Astrocyte (in vitro differentiated cells and primary cell): ENCODE results near the gene C14orf119. TPM values are rescaled to one million over a fixed set of nuclear protein-coding genes. Genes with fewer than 3 reads are reported as not detected.

Experiments
- DNase-seq: peaks from one replicate; pipeline ENCODE4 v3.0.0-alpha.2; 2010; ENCODE audit warnings: low read depth
- FAIRE-seq: peaks from 2 replicates; lab custom pipeline; 2011; peaks lifted over from hg19 to GRCh38; lab: Jason Lieb, UNC
- H2AFZ ChIP-seq: 2 replicates; pipeline ENCODE4 v1.6.0; 2012; ENCODE audit warnings: low read depth, low read length, inconsistent platforms
- H3K27ac ChIP-seq: 2 replicates; pipeline ENCODE4 v1.5.1; 2011; ENCODE audit warnings: low read depth, low read length, inconsistent platforms
- H3K27me3 ChIP-seq: 2 replicates; pipeline ENCODE4 v1.6.0; 2011; ENCODE audit warnings: low read length, inconsistent platforms; ENCODE audit not compliant: insufficient read depth
- H3K36me3 ChIP-seq: 2 replicates; pipeline ENCODE4 v1.5.1; 2011; ENCODE audit warnings: low read length, inconsistent platforms; ENCODE audit not compliant: insufficient read depth
- H3K4me1 ChIP-seq: 2 replicates; pipeline ENCODE4 v1.5.1; 2011; ENCODE audit warnings: low read length, inconsistent platforms; ENCODE audit not compliant: insufficient read depth
- H3K4me2 ChIP-seq: 2 replicates; pipeline ENCODE4 v1.6.0; 2012; ENCODE audit warnings: low read length, inconsistent platforms
- H3K4me3 ChIP-seq: 2 replicates; pipeline ENCODE4 v1.5.1; 2011; ENCODE audit warnings: low read depth, mild to moderate bottlenecking, low read length, inconsistent platforms; ENCODE audit not compliant: insufficient read depth
- H3K79me2 ChIP-seq: 2 replicates; pipeline ENCODE4 v1.6.0; 2012; ENCODE audit warnings: mild to moderate bottlenecking, low read length, inconsistent platforms; ENCODE audit not compliant: insufficient read depth
- H3K9ac ChIP-seq: 2 replicates; pipeline ENCODE4 v1.6.0; 2012; ENCODE audit warnings: mild to moderate bottlenecking, low read length, inconsistent platforms
- H3K9me3 ChIP-seq: 2 replicates; pipeline ENCODE4 v1.5.1; 2012; ENCODE audit warnings: low read depth, mild to moderate bottlenecking, low read length, inconsistent platforms; ENCODE audit not compliant: insufficient read depth
- H4K20me1 ChIP-seq: 2 replicates; pipeline ENCODE4 v1.6.0; 2012; ENCODE audit warnings: low read length, inconsistent platforms; ENCODE audit not compliant: insufficient read depth
- H3K27ac Mint-ChIP-seq: one replicate; pipeline ENCODE4 v1.8.0; 2021; ENCODE audit warnings: mild to moderate bottlenecking, mixed read lengths; ENCODE audit not compliant: unreplicated experiment
- H3K27me3 Mint-ChIP-seq: one replicate; pipeline ENCODE4 v1.8.0; 2021; ENCODE audit warnings: low read depth, mixed read lengths; ENCODE audit not compliant: unreplicated experiment
- H3K36me3 Mint-ChIP-seq: one replicate; pipeline ENCODE4 v1.8.0; 2021; ENCODE audit warnings: low read depth, mixed read lengths; ENCODE audit not compliant: unreplicated experiment
- H3K4me1 Mint-ChIP-seq: one replicate; pipeline ENCODE4 v1.8.0; 2021; ENCODE audit warnings: low read depth, mixed read lengths; ENCODE audit not compliant: unreplicated experiment
- H3K4me3 Mint-ChIP-seq: one replicate; pipeline ENCODE4 v1.8.0; 2021; ENCODE audit warnings: mild to moderate bottlenecking, moderate library complexity, mixed read lengths; ENCODE audit not compliant: unreplicated experiment
- H3K9me3 Mint-ChIP-seq: one replicate; pipeline ENCODE4 v1.8.0; 2021; ENCODE audit warnings: mild to moderate bottlenecking, mixed read lengths; ENCODE audit not compliant: unreplicated experiment
- CTCF ChIP-seq: IDR thresholded peaks from 2 replicates; pipeline ENCODE4 v1.5.1; 2011; ENCODE audit warnings: low read depth, mild to moderate bottlenecking, inconsistent platforms, low read length, moderate library complexity; ENCODE audit not compliant: insufficient read depth
- EZH2 ChIP-seq: IDR thresholded peaks from 2 replicates; pipeline ENCODE4 v1.6.1; 2012; ENCODE audit warnings: mild to moderate bottlenecking, low read length, inconsistent platforms; ENCODE audit not compliant: insufficient read depth
- total RNA-seq: library from RNA; stranded (reverse); gene quantifications from 2 replicates; pipeline ENCODE4 v1.2.1, GENCODE V29; 2021

Gene C14orf119
- total RNA-seq, 1 donor from 2014 or later = 83.9 TPM

- Mint-ChIP-seq H3K4me3 (no peak overlapping the region), H3K27ac (no peak overlapping the region), H3K4me1 (peaks cover 11% of the 10 kb centered on the region), H3K9me3 (no peaks in the 10 kb centered on the region), H3K27me3 (peaks cover 3% of the 10 kb centered on the region), H3K36me3 (peaks cover 22% of the 10 kb centered on the region)
- Histone ChIP-seq H3K9ac (no peak overlapping the region), H3K36me3 (peaks cover 12% of the 10 kb centered on the region), H3K27ac (no peak overlapping the region), H3K4me3 (no peak overlapping the region), H3K4me1 (peaks cover under 1% of the 10 kb centered on the region), H2AFZ (no peak overlapping the region), H3K9me3 (no peaks in the 10 kb centered on the region), H3K27me3 (no peaks in the 10 kb centered on the region), H3K4me2 (no peak overlapping the region), H4K20me1 (peaks cover 43% of the 10 kb centered on the region), H3K79me2 (peaks cover 23% of the 10 kb centered on the region)
- DNase-seq (no peak), FAIRE-seq (no peak)
- TF ChIP-seq CTCF (no peak), EZH2 (no peak)
Measured at GRCh38 chr14:23101986-23102625, 6.8 kb downstream of the C14orf119 start.

DNA sequence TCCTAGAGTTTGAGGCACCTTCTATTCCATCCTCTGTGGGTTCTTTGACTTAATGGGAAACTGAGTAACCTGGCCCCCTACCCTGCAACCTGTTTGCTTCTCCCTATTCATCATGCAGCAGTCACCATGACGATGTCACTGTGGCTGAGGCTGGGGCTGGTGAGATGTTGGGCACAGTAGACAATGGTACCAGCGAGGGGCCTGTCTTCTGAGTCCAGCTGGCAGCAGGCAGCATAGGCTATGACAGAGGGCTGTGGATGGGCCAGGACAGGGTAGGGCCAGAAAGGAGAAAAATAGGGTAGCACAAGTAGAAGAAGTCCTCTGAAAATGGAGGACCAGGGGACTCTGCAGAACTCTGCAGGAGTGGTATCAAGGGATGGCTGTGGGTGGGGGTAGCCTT, 7.5 kb downstream of the C14orf119 start:
- Mint-ChIP-seq H3K4me3 (no peak overlapping the region), H3K36me3 (peaks cover 16% of the 10 kb centered on the region), H3K27me3 (peaks cover 3% of the 10 kb centered on the region), H3K27ac (no peak overlapping the region), H3K9me3 (no peaks in the 10 kb centered on the region), H3K4me1 (peaks cover 4% of the 10 kb centered on the region)
- no peak for FAIRE-seq
- H3K4me3 ChIP-seq = no peak overlapping the region
- H3K27me3 ChIP-seq = no peaks in the 10 kb centered on the region
- TF ChIP-seq CTCF (no peak), EZH2 (no peak)
- H3K9me3 ChIP-seq = no peaks in the 10 kb centered on the region
- peaks cover 36% of the 10 kb centered on the region for H4K20me1 ChIP-seq
- no peak overlapping the region for H2AFZ ChIP-seq
- H3K9ac ChIP-seq = no peak overlapping the region
- peaks cover 11% of the 10 kb centered on the region for H3K36me3 ChIP-seq
- H3K4me1 ChIP-seq = no peaks in the 10 kb centered on the region
- no peak overlapping the region for H3K4me2 ChIP-seq
- H3K27ac ChIP-seq = no peak overlapping the region
- DNase-seq = no peak
- peaks cover 16% of the 10 kb centered on the region for H3K79me2 ChIP-seq

GRCh38 chr14:23103581-23103980, 8.3 kb downstream of the C14orf119 start:
- no peaks in the 10 kb centered on the region for H3K9me3 ChIP-seq
- no peaks in the 10 kb centered on the region for H3K4me1 ChIP-seq
- no peaks in the 10 kb centered on the region for H3K27me3 ChIP-seq
- no peak overlapping the region for H3K4me3 Mint-ChIP-seq
- no peak overlapping the region for H3K27ac Mint-ChIP-seq
- H3K4me1 Mint-ChIP-seq = no peaks in the 10 kb centered on the region
- H3K9me3 Mint-ChIP-seq = no peaks in the 10 kb centered on the region
- no peak overlapping the region for H3K4me3 ChIP-seq
- no peak overlapping the region for H3K9ac ChIP-seq
- no peak overlapping the region for H3K4me2 ChIP-seq
- H3K79me2 ChIP-seq = peaks cover 8% of the 10 kb centered on the region
- no peak for DNase-seq
- H3K27ac ChIP-seq = no peak overlapping the region
- FAIRE-seq = no peak
- H3K27me3 Mint-ChIP-seq = peaks cover 3% of the 10 kb centered on the region
- TF ChIP-seq EZH2 (no peak), CTCF (no peak)
- peaks cover 10% of the 10 kb centered on the region for H3K36me3 Mint-ChIP-seq
- H3K36me3 ChIP-seq = peaks cover 4% of the 10 kb centered on the region
- H2AFZ ChIP-seq = no peak overlapping the region
- peaks cover 28% of the 10 kb centered on the region for H4K20me1 ChIP-seq
